KMS-11 (cell line): ENCODE data around the gene ESRRG.

ENCODE experiments used
- H2AFZ ChIP-seq: fragments of 200-600 bp; sonication (generic); 2 replicates; pipeline ENCODE4 v1.6.1; 2016; ENCODE audit warnings: antibody characterized with exemption, mixed run types, low read depth
- H3K27ac ChIP-seq: fragments of 200-600 bp; sonication (generic); 2 replicates; pipeline ENCODE4 v1.6.1; 2016; ENCODE audit warnings: mild to moderate bottlenecking, mixed run types
- H3K27me3 ChIP-seq: fragments of 200-600 bp; sonication (generic); 2 replicates; pipeline ENCODE4 v1.6.1; 2017; ENCODE audit warnings: mild to moderate bottlenecking, low read depth, mixed run types, moderate library complexity; ENCODE audit not compliant: insufficient read depth
- H3K36me3 ChIP-seq: fragments of 200-600 bp; sonication (generic); 2 replicates; pipeline ENCODE4 v1.6.1; 2017; ENCODE audit warnings: mild to moderate bottlenecking, mixed run types; ENCODE audit not compliant: insufficient read depth
- H3K4me1 ChIP-seq: fragments of 200-600 bp; sonication (generic); 2 replicates; pipeline ENCODE4 v1.6.1; 2016; ENCODE audit warnings: mild to moderate bottlenecking, low read depth, mixed run types; ENCODE audit not compliant: poor library complexity, severe bottlenecking
- H3K4me2 ChIP-seq: fragments of 200-600 bp; sonication (generic); 2 replicates; pipeline ENCODE4 v1.7.0; 2016; ENCODE audit warnings: mild to moderate bottlenecking, mixed run types
- H3K4me3 ChIP-seq: fragments of 200-600 bp; sonication (generic); IDR thresholded peaks from 2 replicates; pipeline ENCODE4 v1.6.1; 2017; ENCODE audit warnings: low read depth, low read length, mixed read lengths; ENCODE audit not compliant: insufficient read depth
- H3K79me2 ChIP-seq: fragments of 200-600 bp; sonication (generic); 2 replicates; pipeline ENCODE4 v1.6.1; 2016; ENCODE audit warnings: low read depth, mixed run types; ENCODE audit not compliant: insufficient read depth
- H3K9ac ChIP-seq: fragments of 200-600 bp; sonication (generic); 2 replicates; pipeline ENCODE4 v1.6.1; 2016; ENCODE audit warnings: mild to moderate bottlenecking, mixed run types
- H4K20me1 ChIP-seq: fragments of 200-600 bp; sonication (generic); 2 replicates; pipeline ENCODE4 v1.6.1; 2016; ENCODE audit warnings: mild to moderate bottlenecking, mixed run types; ENCODE audit not compliant: insufficient read depth
- CTCF ChIP-seq: fragments of 200-600 bp; sonication (generic); conservative IDR thresholded peaks from 2 replicates; pipeline ENCODE4 v1.6.1; 2017; ENCODE audit warnings: low read depth, mild to moderate bottlenecking, antibody characterized with exemption, low read length, moderate library complexity, mixed read lengths

The ESRRG gene

GRCh38 chr1:216749232-216749631 lies 26.0 kb upstream of the ESRRG start:
- Histone ChIP-seq H3K27me3 (no peaks in the 10 kb centered on the region), H3K4me2 (no peak overlapping the region), H3K36me3 (no peaks in the 10 kb centered on the region), H3K4me3 (no peak overlapping the region), H3K4me1 (no peaks in the 10 kb centered on the region), H3K79me2 (no peaks in the 10 kb centered on the region), H2AFZ (no peak overlapping the region), H3K27ac (no peak overlapping the region), H4K20me1 (no peaks in the 10 kb centered on the region), H3K9ac (no peak overlapping the region)
- no peak for TF ChIP-seq CTCF

GRCh38 chr1:216742625-216743024 lies 19.4 kb upstream of the ESRRG start:
- no peaks in the 10 kb centered on the region for H4K20me1 ChIP-seq
- H3K79me2 ChIP-seq: no peaks in the 10 kb centered on the region
- no peak overlapping the region for H3K4me2 ChIP-seq
- H3K9ac ChIP-seq: no peak overlapping the region
- H3K36me3 ChIP-seq: no peaks in the 10 kb centered on the region
- no peaks in the 10 kb centered on the region for H3K27me3 ChIP-seq
- TF ChIP-seq CTCF: peak; percentile 60
- no peak overlapping the region for H2AFZ ChIP-seq
- H3K4me1 ChIP-seq: no peaks in the 10 kb centered on the region
- no peak overlapping the region for H3K4me3 ChIP-seq
- no peak overlapping the region for H3K27ac ChIP-seq

- TF ChIP-seq CTCF: no peak
- H3K27ac ChIP-seq: no peak overlapping the region
- no peak overlapping the region for H3K4me3 ChIP-seq
Measured at GRCh38 chr1:216740331-216740730, 17.1 kb upstream of the ESRRG start.

GRCh38 chr1:216739793-216740192 lies 16.6 kb upstream of the ESRRG start:
- H3K27ac ChIP-seq: no peak overlapping the region
- no peak overlapping the region for H2AFZ ChIP-seq
- no peak overlapping the region for H3K4me2 ChIP-seq
- no peak for TF ChIP-seq CTCF
- no peaks in the 10 kb centered on the region for H3K4me1 ChIP-seq
- H4K20me1 ChIP-seq: no peaks in the 10 kb centered on the region
- no peaks in the 10 kb centered on the region for H3K27me3 ChIP-seq
- no peaks in the 10 kb centered on the region for H3K36me3 ChIP-seq
- H3K4me3 ChIP-seq: no peak overlapping the region
- H3K9ac ChIP-seq: no peak overlapping the region
- H3K79me2 ChIP-seq: no peaks in the 10 kb centered on the region

More at GRCh38 chr1:216740331-216740730, 17.1 kb upstream of the ESRRG start:
- no peaks in the 10 kb centered on the region for H3K4me1 ChIP-seq
- H2AFZ ChIP-seq: no peak overlapping the region
- no peak overlapping the region for H3K9ac ChIP-seq
- no peaks in the 10 kb centered on the region for H3K79me2 ChIP-seq
- no peak overlapping the region for H3K4me2 ChIP-seq
- no peaks in the 10 kb centered on the region for H3K27me3 ChIP-seq
- no peaks in the 10 kb centered on the region for H4K20me1 ChIP-seq
- H3K36me3 ChIP-seq: no peaks in the 10 kb centered on the region

GRCh38 chr1:216732121-216732520 lies 8.9 kb upstream of the ESRRG start:
- H3K27ac ChIP-seq: no peak overlapping the region
- no peak overlapping the region for H3K4me2 ChIP-seq
- H2AFZ ChIP-seq: no peak overlapping the region
- H3K9ac ChIP-seq: no peak overlapping the region
- H3K36me3 ChIP-seq: no peaks in the 10 kb centered on the region
- H3K4me1 ChIP-seq: no peaks in the 10 kb centered on the region
- no peak for TF ChIP-seq CTCF
- H3K27me3 ChIP-seq: no peaks in the 10 kb centered on the region
- no peaks in the 10 kb centered on the region for H4K20me1 ChIP-seq
- H3K4me3 ChIP-seq: no peak overlapping the region
- no peaks in the 10 kb centered on the region for H3K79me2 ChIP-seq
